Panc1 (cell line): Measurements from ENCODE around the gene RAB12. TPM values are rescaled to one million over a fixed set of nuclear protein-coding genes. Genes with fewer than 3 reads are reported as not detected.
A peak's percentile ranks its signal among the peaks of the same experiment; 100 is the strongest.

Source experiments
- ATAC-seq: fragments of 200-7000 bp; cut with Tn5 transposase; 2 replicates; pipeline ENCODE4 v1.9.1; 2020; ENCODE audit warnings: mild to moderate bottlenecking, moderate library complexity
- Bru-seq: library from RNA; stranded (reverse); fragments of 400-500 nt; gene quantifications from one replicate; lab custom pipeline; 2021; lab: Mats Ljungman, UMichigan
- BruChase-seq, 2 experiments: library from RNA; stranded (reverse); fragments of 400-500 nt; gene quantifications; one replicate each; lab custom pipeline; 2021; lab: Mats Ljungman, UMichigan
- BruUV-seq: library from RNA; stranded (reverse); fragments of 400-500 nt; replicated peaks from 2 replicates; lab custom pipeline; 2021; lab: Mats Ljungman, UMichigan
- CTCF ChIA-PET: fragments of 300-600 bp; sonication (Branson Sonifier 250); formaldehyde crosslinking; loops from one replicate; lab custom pipeline; 2022; ENCODE audit warnings: antibody characterized with exemption; lab: Charles Lee
- POLR2A ChIA-PET: fragments of 300-600 bp; sonication (Branson Sonifier 250); formaldehyde crosslinking; loops from one replicate; lab custom pipeline; 2022; ENCODE audit warnings: antibody characterized with exemption; lab: Charles Lee
- DNase-seq: peaks from one replicate; pipeline ENCODE4 v3.0.0-alpha.2; 2010; ENCODE audit warnings: low read depth, low spot score
- H3K27ac ChIP-seq: 2 replicates; pipeline ENCODE4 v1.5.1; 2011; ENCODE audit warnings: mild to moderate bottlenecking, low read length, inconsistent platforms
- H3K27me3 ChIP-seq: fragments of 200-500 bp; sonication (Bioruptor generic); 2 replicates; pipeline ENCODE4 v1.6.0; 2014; ENCODE audit warnings: low read length, inconsistent platforms; ENCODE audit not compliant: control insufficient read depth, insufficient read depth
- H3K36me3 ChIP-seq: fragments of 200-500 bp; sonication (Bioruptor generic); 2 replicates; pipeline ENCODE4 v1.5.1; 2014; ENCODE audit warnings: inconsistent platforms, mild to moderate bottlenecking, low read length, moderate library complexity; ENCODE audit not compliant: control insufficient read depth, insufficient read depth
- H3K4me1 ChIP-seq: 2 replicates; pipeline ENCODE4 v1.5.1; 2011; ENCODE audit warnings: inconsistent platforms, mild to moderate bottlenecking, low read length, moderate library complexity; ENCODE audit not compliant: control insufficient read depth, insufficient read depth
- H3K4me3 ChIP-seq, 2 experiments: 2 replicates each; pipeline ENCODE4 v1.5.1; 2011 to 2012; ENCODE audit warnings: low read depth in 2 of 2, low read length in 2 of 2, mild to moderate bottlenecking in 2 of 2, inconsistent platforms in 1 of 2, moderate library complexity in 1 of 2
- H3K9me3 ChIP-seq: fragments of 200-500 bp; sonication (Bioruptor generic); 2 replicates; pipeline ENCODE4 v1.5.1; 2014; ENCODE audit warnings: low read depth, mild to moderate bottlenecking, inconsistent platforms, low read length, moderate library complexity; ENCODE audit not compliant: control insufficient read depth, insufficient read depth
- POLR2AphosphoS5 ChIP-seq: IDR thresholded peaks from 2 replicates; pipeline ENCODE4 v1.6.1; 2012; ENCODE audit warnings: mild to moderate bottlenecking, low read depth, low read length, moderate library complexity
- SIN3A ChIP-seq: IDR thresholded peaks from 2 replicates; pipeline ENCODE4 v1.6.1; 2012; ENCODE audit warnings: low read depth, mild to moderate bottlenecking, low read length, moderate library complexity, borderline replicate concordance; ENCODE audit not compliant: insufficient read depth
- TCF7L2 ChIP-seq: IDR thresholded peaks from 2 replicates; pipeline ENCODE4 v1.6.1; 2011; ENCODE audit warnings: mild to moderate bottlenecking, low read depth, low read length, inconsistent platforms
- in situ Hi-C: cut with HindIII; loops from 2 replicates; pipeline ENCODE4 v1.10.0; 2016; ENCODE audit warnings: low sequenced_read_pairs, low pct_unique_long_range_greater_than_20kb
- intact Hi-C: fragments of 100-400 bp; cut with micrococcal nuclease; formaldehyde crosslinking; loops from one replicate; pipeline ENCODE4 v1.10.0; 2022; ENCODE audit not compliant: unreplicated experiment
- long read RNA-seq: library from polyadenylated mRNA; unstranded; transcript quantifications from one replicate; pipeline ENCODE4 v2.0.0, GENCODE V29; 2021; ENCODE audit not compliant: unreplicated experiment
- polyA plus RNA-seq: library from polyadenylated mRNA; unstranded; fragments of >200 nt; gene quantifications from one replicate; pipeline ENCODE4 v1.2.1, GENCODE V29; 2012; ENCODE audit warnings: missing spikeins; ENCODE audit not compliant: insufficient read length
- total RNA-seq: library from RNA; stranded (reverse); gene quantifications from one replicate; pipeline ENCODE4 v1.2.1, GENCODE V29; 2021; ENCODE audit not compliant: unreplicated experiment
- TF ChIP-seq, protein P1 (sequence below): fragments of 450-650 bp; IDR thresholded peaks from 2 replicates; pipeline ENCODE4 v1.5.1; 2017; ENCODE audit warnings: mild to moderate bottlenecking
- TF ChIP-seq, protein P2 (sequence below), 2 experiments: IDR thresholded peaks; 2 replicates each; pipeline ENCODE4 v1.6.1; 2011 to 2012; ENCODE audit warnings: low read depth in 2 of 2, control low read depth in 1 of 2, low read length in 1 of 2, mild to moderate bottlenecking in 1 of 2, moderate library complexity in 1 of 2; ENCODE audit not compliant: insufficient read depth in 1 of 2

Gene RAB12, protein sequence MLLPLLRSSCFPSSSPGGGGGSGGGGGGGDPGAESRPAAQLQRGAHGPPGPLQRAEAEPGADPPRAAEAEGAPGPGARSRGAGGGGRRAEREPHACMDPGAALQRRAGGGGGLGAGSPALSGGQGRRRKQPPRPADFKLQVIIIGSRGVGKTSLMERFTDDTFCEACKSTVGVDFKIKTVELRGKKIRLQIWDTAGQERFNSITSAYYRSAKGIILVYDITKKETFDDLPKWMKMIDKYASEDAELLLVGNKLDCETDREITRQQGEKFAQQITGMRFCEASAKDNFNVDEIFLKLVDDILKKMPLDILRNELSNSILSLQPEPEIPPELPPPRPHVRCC
- total RNA-seq (35.7 TPM), Bru-seq, nascent RNA (percentile 85 among the genes with signal in this experiment), BruChase-seq, experiment 1, labeled RNA remaining after a 2-hour chase (percentile 90 among the genes with signal in this experiment), BruChase-seq, experiment 2, labeled RNA remaining after a 6-hour chase (percentile 86 among the genes with signal in this experiment)
- 24.3 TPM for polyA plus RNA-seq
- long read RNA-seq, transcript RAB12-203 (6 exons, 2,145 nt): major isoform, 35 of 41 reads
- long read RNA-seq, partial matches to known transcripts: 2 of 41 reads
- long read RNA-seq, other reads (novel, unspliced or antisense): 4 of 41 reads

GRCh38 chr18:8608795-8609658, at the start of gene RAB12:
TSS of gene RAB12 (plus strand) at chr18:8609437. CDS start at chr18:8609440, 3 bp downstream.
- ChIA-PET POLR2A (interaction anchor here (0.6 kb wide), 1 partner anchor 897 kb away, joined by 3 read pairs; no protein-coding TSS in a partner anchor), CTCF (no interaction called here)
- peak; percentile 49; the same call in 1 of the 2 replicates for TF ChIP-seq POLR2AphosphoS5
- TF ChIP-seq, protein P1, sequence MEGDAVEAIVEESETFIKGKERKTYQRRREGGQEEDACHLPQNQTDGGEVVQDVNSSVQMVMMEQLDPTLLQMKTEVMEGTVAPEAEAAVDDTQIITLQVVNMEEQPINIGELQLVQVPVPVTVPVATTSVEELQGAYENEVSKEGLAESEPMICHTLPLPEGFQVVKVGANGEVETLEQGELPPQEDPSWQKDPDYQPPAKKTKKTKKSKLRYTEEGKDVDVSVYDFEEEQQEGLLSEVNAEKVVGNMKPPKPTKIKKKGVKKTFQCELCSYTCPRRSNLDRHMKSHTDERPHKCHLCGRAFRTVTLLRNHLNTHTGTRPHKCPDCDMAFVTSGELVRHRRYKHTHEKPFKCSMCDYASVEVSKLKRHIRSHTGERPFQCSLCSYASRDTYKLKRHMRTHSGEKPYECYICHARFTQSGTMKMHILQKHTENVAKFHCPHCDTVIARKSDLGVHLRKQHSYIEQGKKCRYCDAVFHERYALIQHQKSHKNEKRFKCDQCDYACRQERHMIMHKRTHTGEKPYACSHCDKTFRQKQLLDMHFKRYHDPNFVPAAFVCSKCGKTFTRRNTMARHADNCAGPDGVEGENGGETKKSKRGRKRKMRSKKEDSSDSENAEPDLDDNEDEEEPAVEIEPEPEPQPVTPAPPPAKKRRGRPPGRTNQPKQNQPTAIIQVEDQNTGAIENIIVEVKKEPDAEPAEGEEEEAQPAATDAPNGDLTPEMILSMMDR: peak; percentile 97
- TF ChIP-seq SIN3A: 0 out of 2 replicates have a peak, but pooled peaks have one; percentile 50
- TF ChIP-seq, protein P2, sequence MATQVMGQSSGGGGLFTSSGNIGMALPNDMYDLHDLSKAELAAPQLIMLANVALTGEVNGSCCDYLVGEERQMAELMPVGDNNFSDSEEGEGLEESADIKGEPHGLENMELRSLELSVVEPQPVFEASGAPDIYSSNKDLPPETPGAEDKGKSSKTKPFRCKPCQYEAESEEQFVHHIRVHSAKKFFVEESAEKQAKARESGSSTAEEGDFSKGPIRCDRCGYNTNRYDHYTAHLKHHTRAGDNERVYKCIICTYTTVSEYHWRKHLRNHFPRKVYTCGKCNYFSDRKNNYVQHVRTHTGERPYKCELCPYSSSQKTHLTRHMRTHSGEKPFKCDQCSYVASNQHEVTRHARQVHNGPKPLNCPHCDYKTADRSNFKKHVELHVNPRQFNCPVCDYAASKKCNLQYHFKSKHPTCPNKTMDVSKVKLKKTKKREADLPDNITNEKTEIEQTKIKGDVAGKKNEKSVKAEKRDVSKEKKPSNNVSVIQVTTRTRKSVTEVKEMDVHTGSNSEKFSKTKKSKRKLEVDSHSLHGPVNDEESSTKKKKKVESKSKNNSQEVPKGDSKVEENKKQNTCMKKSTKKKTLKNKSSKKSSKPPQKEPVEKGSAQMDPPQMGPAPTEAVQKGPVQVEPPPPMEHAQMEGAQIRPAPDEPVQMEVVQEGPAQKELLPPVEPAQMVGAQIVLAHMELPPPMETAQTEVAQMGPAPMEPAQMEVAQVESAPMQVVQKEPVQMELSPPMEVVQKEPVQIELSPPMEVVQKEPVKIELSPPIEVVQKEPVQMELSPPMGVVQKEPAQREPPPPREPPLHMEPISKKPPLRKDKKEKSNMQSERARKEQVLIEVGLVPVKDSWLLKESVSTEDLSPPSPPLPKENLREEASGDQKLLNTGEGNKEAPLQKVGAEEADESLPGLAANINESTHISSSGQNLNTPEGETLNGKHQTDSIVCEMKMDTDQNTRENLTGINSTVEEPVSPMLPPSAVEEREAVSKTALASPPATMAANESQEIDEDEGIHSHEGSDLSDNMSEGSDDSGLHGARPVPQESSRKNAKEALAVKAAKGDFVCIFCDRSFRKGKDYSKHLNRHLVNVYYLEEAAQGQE (IDR thresholded peaks at IDR 0.05; ENCODE audit: insufficient read depth in 1 of 2, low read depth in 2 of 2, low read length in 1 of 2): no peak
- TF ChIP-seq TCF7L2: peak; percentile 85
- no peaks in the 10 kb centered on the region for H3K27me3 ChIP-seq
- H3K4me1 ChIP-seq: peaks cover 15% of the 10 kb centered on the region
- H3K27ac ChIP-seq: peak within 1 kb of the TSS; percentile 86
- no peak for DNase-seq
- no peaks in the 10 kb centered on the region for H3K9me3 ChIP-seq
- H3K4me3 ChIP-seq: peak within 1 kb of the TSS; percentile 76 to 83
- intact Hi-C loops: no loop called here
- ATAC-seq: peak; percentile 97
- in situ Hi-C loops: no loop called here
- BruUV-seq: no TSS peak
- H3K36me3 ChIP-seq: peaks cover 3% of the 10 kb centered on the region

DNA sequence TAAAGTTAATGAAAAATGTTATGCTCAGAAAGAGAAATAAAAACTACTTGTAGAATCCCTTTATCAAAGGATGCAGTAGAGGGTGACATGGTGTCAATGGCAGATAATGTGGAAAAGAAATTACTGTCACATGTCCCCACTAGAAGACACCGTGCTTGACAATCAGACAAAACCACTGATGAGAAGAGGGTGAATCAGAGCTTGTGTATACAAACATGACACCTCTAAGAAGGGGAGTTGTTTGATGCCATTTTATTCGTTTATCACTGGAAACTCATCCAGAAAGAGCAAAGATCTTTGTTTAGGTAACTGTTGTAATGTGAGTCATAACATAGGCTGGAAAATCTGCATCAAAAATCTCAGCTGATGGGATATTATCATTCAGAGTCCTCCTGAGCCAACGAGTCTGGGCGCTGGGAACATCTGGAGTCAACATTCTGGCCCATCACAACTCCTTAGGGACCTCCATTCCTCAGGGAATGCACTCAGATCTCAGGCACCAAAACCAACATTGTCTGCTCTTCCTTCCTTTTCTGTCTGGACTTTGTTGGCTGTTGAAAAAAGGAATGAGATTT, 49.5 kb upstream of the RAB12 start:
- intact Hi-C loops (no loop called here), in situ Hi-C loops (no loop called here)
- Histone ChIP-seq H3K4me1 (no peaks in the 10 kb centered on the region), H3K27me3 (0 out of 2 replicates have a peak, but pooled peaks cover 2% of the 10 kb centered on the region), H3K36me3 (no peaks in the 10 kb centered on the region), H3K9me3 (no peaks in the 10 kb centered on the region), H3K27ac (no peak overlapping the region), H3K4me3 (no peak overlapping the region)
- DNase-seq (no peak), ATAC-seq (no peak)
- TF ChIP-seq, protein P2 (IDR thresholded peaks at IDR 0.05; ENCODE audit: insufficient read depth in 1 of 2, low read depth in 2 of 2, low read length in 1 of 2): no peak
- no peak for TF ChIP-seq POLR2AphosphoS5
- TF ChIP-seq SIN3A: no peak
- no peak for TF ChIP-seq TCF7L2
- TF ChIP-seq, protein P1: no peak
- ChIA-PET POLR2A (no interaction called here), CTCF (no interaction called here)
- BruUV-seq: no TSS peak
